HL-60 (cell line): Measurements from ENCODE around the gene ARID1B.

Experiments
- DNase-seq, 2 experiments: peaks; one replicate each; pipeline ENCODE4 v3.0.0-alpha.2; 2010 to 2020; ENCODE audit warnings: low read depth in 1 of 2, low spot score in 1 of 2
- H3K27ac ChIP-seq: fragments of 250-450 bp; sonication (Bioruptor Pico); replicated peaks from 2 replicates; pipeline ENCODE4 v1.5.1; 2020; ENCODE audit warnings: mild to moderate bottlenecking, moderate library complexity
- H3K27me3 ChIP-seq: fragments of 250-450 bp; sonication (Bioruptor Pico); 2 replicates; pipeline ENCODE4 v1.5.1; 2021; ENCODE audit warnings: mild to moderate bottlenecking, moderate library complexity; ENCODE audit not compliant: insufficient read depth, poor library complexity, severe bottlenecking
- H3K4me3 ChIP-seq: replicated peaks from 2 replicates; pipeline ENCODE4 v1.5.1; 2011; ENCODE audit warnings: mild to moderate bottlenecking, control low read depth, low read length; ENCODE audit not compliant: insufficient read depth
- CTCF ChIP-seq: IDR thresholded peaks from one replicate; pipeline ENCODE4 v1.5.1; 2011; ENCODE audit warnings: low read length, control low read depth, inconsistent platforms; ENCODE audit not compliant: insufficient read depth
- GABPA ChIP-seq: IDR thresholded peaks from 2 replicates; pipeline ENCODE4 v1.6.1; 2012; ENCODE audit warnings: low read depth
- POLR2AphosphoS5 ChIP-seq: IDR thresholded peaks from 2 replicates; pipeline ENCODE4 v1.6.1; 2012; ENCODE audit warnings: low read depth
- REST ChIP-seq: IDR thresholded peaks from 2 replicates; pipeline ENCODE4 v1.6.1; 2012; ENCODE audit warnings: low read depth; ENCODE audit not compliant: insufficient replicate concordance
- SPI1 ChIP-seq: IDR thresholded peaks from 2 replicates; pipeline ENCODE4 v1.6.1; 2012; ENCODE audit warnings: low read depth, mild to moderate bottlenecking, borderline replicate concordance

ARID1B gene

GRCh38 chr6:156925026-156925425 is 147.8 kb downstream of the ARID1B start:
- no peak overlapping the region for H3K4me3 ChIP-seq
- DNase-seq: no peak
- no peak overlapping the region for H3K27ac ChIP-seq
- TF ChIP-seq REST (no peak), POLR2AphosphoS5 (no peak), CTCF (no peak), SPI1 (no peak), GABPA (no peak)
- no peaks in the 10 kb centered on the region for H3K27me3 ChIP-seq

- no peaks in the 10 kb centered on the region for H3K27me3 ChIP-seq
- H3K4me3 ChIP-seq: no peak overlapping the region
- TF ChIP-seq SPI1 (no peak), CTCF (no peak), GABPA (no peak), REST (no peak), POLR2AphosphoS5 (no peak)
- H3K27ac ChIP-seq: no peak overlapping the region
- no peak for DNase-seq
Observed at GRCh38 chr6:156925718-156926607, 148.8 kb downstream of the ARID1B start.

GRCh38 chr6:156928126-156928525 is 150.9 kb downstream of the ARID1B start:
- no peak for TF ChIP-seq CTCF
- TF ChIP-seq SPI1: peak; percentile 95
- TF ChIP-seq REST: no peak
- TF ChIP-seq GABPA: no peak
- 0 out of 2 replicates have a peak, but pooled peaks have one; percentile 25 for TF ChIP-seq POLR2AphosphoS5
- Histone ChIP-seq H3K27me3 (no peaks in the 10 kb centered on the region), H3K27ac (no peak overlapping the region), H3K4me3 (no peak overlapping the region)
- peak in 1 of 2 experiments; percentile 75 for DNase-seq
